GM19468 (cell line): ENCODE measurements around the gene SESN1.
A peak's percentile ranks its signal among the peaks of the same experiment; 100 is the strongest.
"Not testable (repeated sequence)": the region's sequence is repeated elsewhere in the genome, so short reads cannot be mapped to it uniquely, and the experiment has no call there.

Source experiments
- ATAC-seq: cut with Tn5 transposase; IDR thresholded peaks from one replicate; pipeline ENCODE4 v1.9.1; 2021; ENCODE audit warnings: mild to moderate bottlenecking, moderate library complexity, moderate number of reproducible peaks; ENCODE audit not compliant: unreplicated experiment; ENCODE audit errors: extremely low read depth

Gene SESN1

GRCh38 chr6:109094416-109095035, at the start of gene SESN1:
TSS of gene SESN1 (minus strand) at chr6:109094846. CDS start at chr6:109094073, 773 bp downstream.
- ATAC-seq: peak; percentile 65

GRCh38 chr6:109143191-109143590, 48.5 kb upstream of the SESN1 start:
- ATAC-seq: no peak

GRCh38 chr6:109142067-109142466, 47.4 kb upstream of the SESN1 start:
- not testable (repeated sequence) for ATAC-seq

GRCh38 chr6:109139109-109139508, 44.5 kb upstream of the SESN1 start:
- no peak for ATAC-seq

GRCh38 chr6:109136530-109136929, 41.9 kb upstream of the SESN1 start:
- not testable (repeated sequence) for ATAC-seq

GRCh38 chr6:109136039-109136438, 41.4 kb upstream of the SESN1 start:
- ATAC-seq: not testable (repeated sequence)

GRCh38 chr6:109135600-109135999, 41.0 kb upstream of the SESN1 start:
- ATAC-seq: not testable (repeated sequence)

GRCh38 chr6:109130065-109130464, 35.4 kb upstream of the SESN1 start:
- no peak for ATAC-seq

GRCh38 chr6:109125504-109125903, 30.9 kb upstream of the SESN1 start:
- ATAC-seq: no peak

GRCh38 chr6:109124219-109124618, 29.6 kb upstream of the SESN1 start:
- ATAC-seq: no peak

GRCh38 chr6:109121411-109121810, 26.8 kb upstream of the SESN1 start:
- no peak for ATAC-seq

GRCh38 chr6:109118871-109119354, 24.3 kb upstream of the SESN1 start:
- ATAC-seq: no peak

GRCh38 chr6:109118337-109118736, 23.7 kb upstream of the SESN1 start:
- ATAC-seq: no peak

GRCh38 chr6:109117346-109118035, 22.8 kb upstream of the SESN1 start:
- ATAC-seq: peak; percentile 59

GRCh38 chr6:109112663-109113062, 18.0 kb upstream of the SESN1 start:
- not testable (repeated sequence) for ATAC-seq

GRCh38 chr6:109109663-109110062, 15.0 kb upstream of the SESN1 start:
- ATAC-seq: not testable (repeated sequence)

- no peak for ATAC-seq
Observed at GRCh38 chr6:109105681-109106080, 11.0 kb upstream of the SESN1 start.

- ATAC-seq: no peak
Observed at GRCh38 chr6:109104512-109104911, 9.9 kb upstream of the SESN1 start.

GRCh38 chr6:109103942-109104341, 9.3 kb upstream of the SESN1 start:
- ATAC-seq: no peak

- no peak for ATAC-seq
Observed at GRCh38 chr6:109102762-109103161, 8.1 kb upstream of the SESN1 start.

- ATAC-seq: no peak
Observed at GRCh38 chr6:109097661-109098060, 3.0 kb upstream of the SESN1 start.

- ATAC-seq: no peak
Observed at GRCh38 chr6:109096208-109096607, 1.6 kb upstream of the SESN1 start.
